ENCODE measurements around the gene DHRS7B. TPM values are rescaled to one million over a fixed set of nuclear protein-coding genes. Genes with fewer than 3 reads are reported as not detected.

Gene DHRS7B
- polyA plus RNA-seq, 1 donor from 2014 or later, result 35.8 TPM

- no peak overlapping the region for H2AFZ ChIP-seq (ENCODE audit: low read depth, low read length)
- H3K79me2 ChIP-seq (replicated peaks; ENCODE audit: insufficient read depth, low read length), result no peaks in the 10 kb centered on the region
- H3K27me3 ChIP-seq (ENCODE audit: insufficient read depth, low read depth, low read length), result no peaks in the 10 kb centered on the region
- H4K20me1 ChIP-seq (ENCODE audit: insufficient read depth), result no peaks in the 10 kb centered on the region
- H3K4me2 ChIP-seq (ENCODE audit: low read length), result no peak overlapping the region
- no peaks in the 10 kb centered on the region for H3K9me3 ChIP-seq (ENCODE audit: low read length)
- H3K4me3 ChIP-seq (ENCODE audit: low read length), result no peak overlapping the region
- no peaks in the 10 kb centered on the region for H3F3A ChIP-seq (ENCODE audit: insufficient read depth, low read length, poor library complexity, severe bottlenecking)
- no peak overlapping the region for H3K27ac ChIP-seq (ENCODE audit: low read length)
- H3K9ac ChIP-seq (ENCODE audit: low read length), result no peak overlapping the region
- no peaks in the 10 kb centered on the region for H3K36me3 ChIP-seq (ENCODE audit: insufficient read depth, low read length)
- H3K9me2 ChIP-seq (ENCODE audit: insufficient read depth, low read length), result no peaks in the 10 kb centered on the region
- TF ChIP-seq EZH2 (IDR thresholded peaks at IDR 0.05; ENCODE audit: borderline replicate concordance, insufficient read depth, low read length, poor library complexity, severe bottlenecking) (no peak), RAD21 (conservative IDR thresholded peaks at IDR 0.05) (no peak), POLR2AphosphoS5 (IDR thresholded peaks at IDR 0.05) (no peak), MXI1 (conservative IDR thresholded peaks at IDR 0.05; ENCODE audit: poor library complexity, severe bottlenecking) (no peak), SMC3 (conservative IDR thresholded peaks at IDR 0.05; ENCODE audit: poor library complexity) (no peak), EP300 (conservative IDR thresholded peaks at IDR 0.05; ENCODE audit: poor library complexity, severe bottlenecking) (no peak), TAF1 (IDR thresholded peaks at IDR 0.05; ENCODE audit: low read depth) (no peak), CTCF (IDR thresholded peaks at IDR 0.05; ENCODE audit: poor library complexity, severe bottlenecking) (no peak), REST (IDR thresholded peaks at IDR 0.05; ENCODE audit: borderline replicate concordance) (no peak)
Observed at GRCh38 chr17:21184570-21184969, 57.8 kb downstream of the DHRS7B start.

- H3K4me2 ChIP-seq (ENCODE audit: low read length), result no peak overlapping the region
- H3K27ac ChIP-seq (ENCODE audit: low read length), result no peak overlapping the region
- no peaks in the 10 kb centered on the region for H3K9me3 ChIP-seq (ENCODE audit: low read length)
- TF ChIP-seq EP300 (conservative IDR thresholded peaks at IDR 0.05; ENCODE audit: poor library complexity, severe bottlenecking) (no peak), CTCF (IDR thresholded peaks at IDR 0.05; ENCODE audit: poor library complexity, severe bottlenecking) (no peak), TAF1 (IDR thresholded peaks at IDR 0.05; ENCODE audit: low read depth) (no peak), MXI1 (conservative IDR thresholded peaks at IDR 0.05; ENCODE audit: poor library complexity, severe bottlenecking) (no peak), SMC3 (conservative IDR thresholded peaks at IDR 0.05; ENCODE audit: poor library complexity) (no peak), POLR2AphosphoS5 (IDR thresholded peaks at IDR 0.05) (no peak), REST (IDR thresholded peaks at IDR 0.05; ENCODE audit: borderline replicate concordance) (no peak), RAD21 (conservative IDR thresholded peaks at IDR 0.05) (no peak), EZH2 (IDR thresholded peaks at IDR 0.05; ENCODE audit: borderline replicate concordance, insufficient read depth, low read length, poor library complexity, severe bottlenecking) (no peak)
- no peaks in the 10 kb centered on the region for H4K20me1 ChIP-seq (ENCODE audit: insufficient read depth)
- H2AFZ ChIP-seq (ENCODE audit: low read depth, low read length), result no peak overlapping the region
- no peaks in the 10 kb centered on the region for H3K36me3 ChIP-seq (ENCODE audit: insufficient read depth, low read length)
- no peaks in the 10 kb centered on the region for H3K9me2 ChIP-seq (ENCODE audit: insufficient read depth, low read length)
- no peak overlapping the region for H3K9ac ChIP-seq (ENCODE audit: low read length)
- no peaks in the 10 kb centered on the region for H3K79me2 ChIP-seq (replicated peaks; ENCODE audit: insufficient read depth, low read length)
- H3F3A ChIP-seq (ENCODE audit: insufficient read depth, low read length, poor library complexity, severe bottlenecking), result no peaks in the 10 kb centered on the region
- H3K4me3 ChIP-seq (ENCODE audit: low read length), result no peak overlapping the region
- H3K27me3 ChIP-seq (ENCODE audit: insufficient read depth, low read depth, low read length), result no peaks in the 10 kb centered on the region
Observed at GRCh38 chr17:21185061-21185460, 58.3 kb downstream of the DHRS7B start.
